ENCODE results near the gene NCAPG.

The NCAPG gene

DNA sequence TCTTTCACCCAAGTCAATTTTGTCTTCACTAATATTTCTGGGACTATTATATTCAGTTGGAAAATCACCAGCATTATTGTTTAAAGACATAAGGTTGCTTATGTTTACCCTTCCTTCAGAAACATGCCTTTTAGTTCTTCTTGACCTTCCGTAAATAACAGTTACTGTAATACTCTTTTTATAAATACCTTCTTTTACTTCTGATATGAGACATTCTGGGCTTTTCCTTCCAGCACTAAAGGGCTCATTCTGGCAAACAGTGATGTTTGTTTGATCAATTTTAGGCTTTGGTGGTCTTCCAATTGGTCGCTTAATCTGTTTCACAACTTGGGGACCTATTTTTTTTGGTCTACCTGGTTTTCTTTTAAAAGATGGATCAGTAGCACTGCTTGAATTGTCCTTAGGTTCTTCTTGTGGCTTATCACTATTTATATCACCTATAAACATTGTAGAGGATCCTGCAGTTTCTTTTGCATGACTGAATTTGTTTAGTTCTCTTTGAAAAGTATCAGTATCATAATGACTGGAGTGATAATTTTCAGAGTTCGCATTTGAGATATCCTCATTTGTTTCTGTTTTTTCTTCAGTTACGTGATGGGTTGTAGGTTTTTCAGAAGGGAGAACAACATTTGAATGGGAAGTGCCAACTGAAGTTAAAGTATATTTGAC lies 64.8 kb downstream of the NCAPG start:
- DNase-seq (ENCODE audit: low read depth) = no peak

- no peak for DNase-seq (ENCODE audit: low read depth)
Measured at GRCh38 chr4:17876943-17877342, 66.2 kb downstream of the NCAPG start.

- DNase-seq (ENCODE audit: low read depth) = no peak
Measured at GRCh38 chr4:17877661-17878060, 66.9 kb downstream of the NCAPG start.

GRCh38 chr4:17884063-17884462 lies 73.3 kb downstream of the NCAPG start:
- peak; percentile 45 for DNase-seq (ENCODE audit: low read depth)

- DNase-seq (ENCODE audit: low read depth) = no peak
Measured at GRCh38 chr4:17884511-17884910, 73.7 kb downstream of the NCAPG start.

DNA sequence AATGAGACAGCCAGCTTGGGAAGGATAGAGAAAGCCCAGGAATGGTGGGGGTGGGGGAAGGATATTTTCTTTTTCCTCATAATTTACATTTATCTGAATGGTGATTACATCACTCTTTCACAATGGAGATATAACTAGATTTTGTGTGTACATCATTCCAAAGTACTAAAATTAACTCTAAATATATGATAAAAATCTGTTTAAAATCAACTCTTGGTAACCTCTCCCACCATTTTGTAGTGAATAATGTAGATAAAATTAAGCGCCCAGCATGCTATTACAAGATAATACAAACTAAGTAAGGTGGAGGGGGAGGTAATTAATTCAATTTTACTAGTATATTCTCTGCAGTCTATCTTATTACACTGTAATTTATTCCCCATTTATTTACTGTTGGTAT lies 78.9 kb downstream of the NCAPG start:
- no peak for DNase-seq (ENCODE audit: low read depth)

DNA sequence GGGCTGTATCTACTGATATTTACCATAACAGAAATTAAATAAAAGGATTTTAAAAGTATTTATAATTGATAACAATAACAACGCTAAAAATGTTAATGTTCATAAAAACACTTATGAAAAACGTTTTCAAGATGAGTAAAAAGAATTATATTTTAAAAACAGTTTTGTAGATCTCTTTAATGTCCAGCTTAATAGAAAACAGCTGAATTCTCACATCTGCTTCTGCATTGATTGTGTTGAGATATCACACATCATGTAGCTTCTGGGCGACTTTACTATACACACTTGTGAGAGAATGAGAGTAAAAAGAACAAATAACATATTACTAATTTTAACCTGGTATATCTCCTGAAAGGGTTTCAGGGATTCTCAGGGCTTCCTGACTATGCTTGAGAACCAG lies 83.6 kb downstream of the NCAPG start:
- no peak for DNase-seq (ENCODE audit: low read depth)

Data from EH (cell line).